OCI-LY1 (cell line): Measurements from ENCODE around the gene MIB2.
"Not testable (repeated sequence)": the region's sequence is repeated elsewhere in the genome, so short reads cannot be mapped to it uniquely, and the experiment has no call there.

ENCODE experiments used
- H2AFZ ChIP-seq: fragments of 200-600 bp; sonication (generic), shearing (Covaris generic); 2 replicates; pipeline ENCODE4 v1.6.0; 2014; ENCODE audit warnings: antibody characterized with exemption, mild to moderate bottlenecking, low read length
- H3F3A ChIP-seq: fragments of 200-600 bp; sonication (generic), shearing (Covaris generic); 2 replicates; pipeline ENCODE4 v1.6.0; 2014; ENCODE audit warnings: mild to moderate bottlenecking, antibody characterized with exemption, low read length, moderate library complexity; ENCODE audit not compliant: insufficient read depth
- H3K27ac ChIP-seq: fragments of 200-600 bp; sonication (generic); 2 replicates; pipeline ENCODE4 v1.5.1; 2014; ENCODE audit warnings: low read length, mixed run types, mild to moderate bottlenecking, low read depth; ENCODE audit not compliant: poor library complexity, severe bottlenecking
- H3K27me3 ChIP-seq: fragments of 200-600 bp; sonication (generic); 2 replicates; pipeline ENCODE4 v1.6.0; 2014; ENCODE audit warnings: antibody characterized with exemption, mild to moderate bottlenecking, low read length, moderate library complexity; ENCODE audit not compliant: insufficient read depth
- H3K36me3 ChIP-seq: fragments of 200-600 bp; sonication (generic); 2 replicates; pipeline ENCODE4 v1.6.1; 2014; ENCODE audit warnings: mild to moderate bottlenecking, antibody characterized with exemption, low read length, moderate library complexity, mixed read lengths; ENCODE audit not compliant: insufficient read depth
- H3K4me1 ChIP-seq: fragments of 200-600 bp; sonication (generic); 2 replicates; pipeline ENCODE4 v1.5.1; 2014; ENCODE audit warnings: mild to moderate bottlenecking, low read length, moderate library complexity; ENCODE audit not compliant: insufficient read depth, severe bottlenecking
- H3K4me2 ChIP-seq: fragments of 200-600 bp; sonication (generic), shearing (Covaris generic); 2 replicates; pipeline ENCODE4 v1.6.1; 2014; ENCODE audit warnings: low read length
- H3K4me3 ChIP-seq: fragments of 200-600 bp; sonication (generic); 2 replicates; pipeline ENCODE4 v1.5.1; 2014; ENCODE audit warnings: low read length, low read depth, mild to moderate bottlenecking, mixed read lengths; ENCODE audit not compliant: poor library complexity, severe bottlenecking
- H3K79me2 ChIP-seq: fragments of 200-600 bp; shearing (Covaris generic); 2 replicates; pipeline ENCODE4 v1.6.1; 2016; ENCODE audit warnings: mixed run types, low read length, mixed read lengths; ENCODE audit not compliant: insufficient read depth
- H3K9ac ChIP-seq: fragments of 200-600 bp; sonication (generic), shearing (Covaris generic); 2 replicates; pipeline ENCODE4 v1.6.1; 2014; ENCODE audit warnings: mild to moderate bottlenecking, low read length, mixed read lengths
- H3K9me2 ChIP-seq: fragments of 200-600 bp; sonication (generic), shearing (Covaris generic); 2 replicates; pipeline ENCODE4 v1.6.1; 2014; ENCODE audit warnings: low read depth, mild to moderate bottlenecking, low read length, mixed read lengths
- H3K9me3 ChIP-seq: fragments of 200-600 bp; shearing (Covaris generic); 2 replicates; pipeline ENCODE4 v1.6.1; 2014; ENCODE audit warnings: low read length, mixed read lengths
- H4K20me1 ChIP-seq: fragments of 200-600 bp; sonication (generic), shearing (Covaris generic); 2 replicates; pipeline ENCODE4 v1.6.0; 2016; ENCODE audit warnings: mild to moderate bottlenecking, low read length; ENCODE audit not compliant: insufficient read depth
- EZH2 ChIP-seq: fragments of 200-600 bp; sonication (generic), shearing (Covaris generic); IDR thresholded peaks from 2 replicates; pipeline ENCODE4 v1.8.0; 2017; ENCODE audit warnings: borderline replicate concordance, mixed run types, mild to moderate bottlenecking, antibody characterized with exemption, low read length, moderate library complexity, mixed read lengths
- TF ChIP-seq, protein P1 (sequence below): fragments of 200-600 bp; sonication (generic), shearing (Covaris generic); IDR thresholded peaks from 2 replicates; pipeline ENCODE4 v1.5.1; 2017; ENCODE audit warnings: mild to moderate bottlenecking, antibody characterized with exemption, low read length, moderate library complexity, mixed read lengths

The MIB2 gene

DNA sequence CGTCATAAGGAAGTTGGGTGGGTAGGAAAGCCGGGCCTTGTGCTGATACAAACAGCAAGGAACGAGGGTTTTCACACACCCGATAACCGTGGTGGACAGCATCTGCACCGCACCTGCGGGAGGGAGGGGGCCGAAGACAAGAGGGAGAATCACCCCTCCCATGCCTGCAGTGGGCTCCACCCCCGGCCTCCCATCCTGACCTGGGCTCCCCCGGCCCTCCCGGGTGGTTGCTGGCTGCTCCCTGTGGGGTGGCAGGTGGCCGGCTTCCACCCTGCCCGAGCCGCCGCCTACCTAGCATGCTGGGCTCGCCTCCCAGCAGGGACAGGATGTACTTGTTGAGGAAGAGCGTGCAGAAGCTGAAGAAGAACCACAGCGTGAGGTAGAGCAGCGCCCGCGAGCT, 60.8 kb downstream of the MIB2 start:
- H3F3A ChIP-seq, H2AFZ ChIP-seq, H3K9me3 ChIP-seq, H3K4me2 ChIP-seq, H3K9me2 ChIP-seq, H3K27ac ChIP-seq, H3K4me3 ChIP-seq, H3K27me3 ChIP-seq, H3K9ac ChIP-seq, H3K79me2 ChIP-seq, H4K20me1 ChIP-seq: not testable (repeated sequence)
- Histone ChIP-seq H3K4me1 (peaks cover 35% of the 10 kb centered on the region), H3K36me3 (peaks cover 11% of the 10 kb centered on the region; the same call in 1 of the 2 replicates)

DNA sequence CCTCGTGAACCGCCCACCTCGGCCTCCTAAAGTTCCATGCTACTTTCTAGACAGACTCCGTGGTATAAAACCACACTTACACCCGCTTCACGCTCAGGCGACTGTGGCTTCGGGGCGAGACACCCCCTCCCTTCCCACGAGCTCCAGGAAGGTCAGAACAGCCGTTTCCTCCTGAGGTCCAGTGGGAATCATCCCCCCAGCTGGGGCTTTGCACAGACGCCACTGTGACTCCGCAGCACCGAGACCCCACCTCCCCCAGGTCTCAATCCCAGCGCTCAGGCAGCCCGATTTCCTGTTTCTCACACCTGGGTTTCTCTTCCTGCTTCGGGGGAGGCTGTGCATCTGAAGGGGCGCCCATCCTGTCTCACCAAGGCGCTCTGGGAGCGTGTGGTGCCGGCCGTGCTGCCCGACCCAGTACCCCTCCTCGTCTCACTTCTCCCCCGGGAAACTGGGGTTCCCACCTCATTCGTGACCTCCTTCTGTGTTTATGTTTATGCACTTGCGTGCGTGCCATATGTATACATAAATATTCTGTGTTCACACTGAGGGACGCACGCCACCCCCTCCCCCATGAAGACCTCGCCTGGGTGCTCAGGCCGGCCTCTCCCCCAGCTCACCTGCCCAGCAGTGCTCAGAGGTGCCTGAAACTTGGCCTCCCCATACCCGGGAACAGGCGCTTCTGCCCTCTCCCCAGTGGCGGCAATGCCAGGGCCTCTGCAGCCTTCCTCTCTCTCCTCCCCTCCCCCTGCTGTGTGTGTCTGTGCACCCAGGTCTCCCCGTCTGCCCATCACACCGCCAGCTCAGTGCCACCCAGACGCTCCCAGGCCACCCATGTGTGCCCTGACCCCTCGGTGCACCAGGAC, 62.6 kb downstream of the MIB2 start:
- Histone ChIP-seq H4K20me1 (no peaks in the 10 kb centered on the region), H2AFZ (no peak overlapping the region), H3K4me1 (peaks cover 35% of the 10 kb centered on the region), H3K27me3 (no peaks in the 10 kb centered on the region), H3K9ac (peak overlapping the region; percentile 53; the same call in 1 of the 2 replicates), H3K27ac (peak overlapping the region; percentile 91), H3K4me2 (peak overlapping the region; percentile 66), H3K79me2 (no peaks in the 10 kb centered on the region), H3K9me2 (no peaks in the 10 kb centered on the region), H3K36me3 (no peaks in the 10 kb centered on the region), H3K4me3 (peak overlapping the region; percentile 49), H3K9me3 (no peaks in the 10 kb centered on the region), H3F3A (no peaks in the 10 kb centered on the region)
- TF ChIP-seq EZH2: no peak
- TF ChIP-seq, protein P1, sequence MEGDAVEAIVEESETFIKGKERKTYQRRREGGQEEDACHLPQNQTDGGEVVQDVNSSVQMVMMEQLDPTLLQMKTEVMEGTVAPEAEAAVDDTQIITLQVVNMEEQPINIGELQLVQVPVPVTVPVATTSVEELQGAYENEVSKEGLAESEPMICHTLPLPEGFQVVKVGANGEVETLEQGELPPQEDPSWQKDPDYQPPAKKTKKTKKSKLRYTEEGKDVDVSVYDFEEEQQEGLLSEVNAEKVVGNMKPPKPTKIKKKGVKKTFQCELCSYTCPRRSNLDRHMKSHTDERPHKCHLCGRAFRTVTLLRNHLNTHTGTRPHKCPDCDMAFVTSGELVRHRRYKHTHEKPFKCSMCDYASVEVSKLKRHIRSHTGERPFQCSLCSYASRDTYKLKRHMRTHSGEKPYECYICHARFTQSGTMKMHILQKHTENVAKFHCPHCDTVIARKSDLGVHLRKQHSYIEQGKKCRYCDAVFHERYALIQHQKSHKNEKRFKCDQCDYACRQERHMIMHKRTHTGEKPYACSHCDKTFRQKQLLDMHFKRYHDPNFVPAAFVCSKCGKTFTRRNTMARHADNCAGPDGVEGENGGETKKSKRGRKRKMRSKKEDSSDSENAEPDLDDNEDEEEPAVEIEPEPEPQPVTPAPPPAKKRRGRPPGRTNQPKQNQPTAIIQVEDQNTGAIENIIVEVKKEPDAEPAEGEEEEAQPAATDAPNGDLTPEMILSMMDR: no peak

DNA sequence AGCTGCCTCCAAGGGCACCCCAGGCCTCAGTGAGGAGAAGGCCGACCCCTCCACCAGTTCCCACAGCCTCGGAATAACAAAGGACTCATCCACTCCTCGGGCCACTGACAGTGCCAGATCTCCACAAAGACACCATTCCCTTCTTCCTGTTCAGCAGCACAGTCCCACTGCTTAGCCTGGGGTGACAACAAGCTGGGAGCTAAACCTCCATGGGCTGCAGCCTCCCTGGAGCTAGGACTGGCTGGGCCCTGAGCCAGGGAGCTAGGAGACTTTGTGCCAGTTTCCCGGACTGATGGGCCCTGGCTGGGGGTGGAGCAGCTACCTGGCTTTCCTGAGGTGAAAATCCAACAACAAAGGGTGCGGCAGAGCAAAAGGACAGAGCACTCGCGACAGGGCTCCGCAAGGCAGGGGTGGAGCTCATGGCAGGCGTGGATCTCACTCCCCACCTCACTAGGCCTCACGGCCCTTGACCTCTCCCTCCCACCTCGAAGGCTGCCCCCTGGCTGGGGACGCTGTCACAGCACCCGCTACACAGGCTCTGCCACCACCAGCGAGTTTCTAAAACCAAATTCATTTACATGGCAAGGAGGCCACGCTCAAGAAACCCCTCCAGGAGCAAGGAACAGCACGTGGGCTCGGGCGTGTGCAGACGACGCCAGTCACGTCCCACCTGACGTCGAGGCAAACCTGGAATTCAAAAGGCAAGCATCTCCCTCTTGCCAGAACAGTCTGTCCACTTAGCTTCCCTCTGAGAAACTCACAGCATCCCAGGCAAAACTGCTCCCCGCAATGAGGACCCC, 63.5 kb downstream of the MIB2 start:
- H3K27ac ChIP-seq: peak overlapping the region; percentile 91
- no peaks in the 10 kb centered on the region for H3F3A ChIP-seq
- no peak for TF ChIP-seq EZH2
- TF ChIP-seq, protein P1: peak; percentile 77
- no peak overlapping the region for H2AFZ ChIP-seq
- H4K20me1 ChIP-seq: no peaks in the 10 kb centered on the region
- peak overlapping the region; percentile 66 for H3K4me2 ChIP-seq
- peaks cover 35% of the 10 kb centered on the region for H3K4me1 ChIP-seq
- H3K36me3 ChIP-seq: no peaks in the 10 kb centered on the region
- peak overlapping the region; percentile 49 for H3K4me3 ChIP-seq
- no peaks in the 10 kb centered on the region for H3K79me2 ChIP-seq
- H3K9ac ChIP-seq: peak overlapping the region; percentile 53; the same call in 1 of the 2 replicates
- no peaks in the 10 kb centered on the region for H3K9me2 ChIP-seq
- no peaks in the 10 kb centered on the region for H3K9me3 ChIP-seq
- H3K27me3 ChIP-seq: no peaks in the 10 kb centered on the region
